GM13976 (cell line): Measurements from ENCODE around the gene BCOR.

Source experiments
- DNase-seq: peaks from one replicate; pipeline ENCODE4 v3.0.0; 2012; ENCODE audit warnings: low spot score
- CTCF ChIP-seq: IDR thresholded peaks from 2 replicates; pipeline ENCODE4 v1.5.1; 2012; ENCODE audit warnings: borderline replicate concordance, mild to moderate bottlenecking; ENCODE audit not compliant: insufficient read depth; ENCODE audit errors: extremely low read depth, missing control alignments, control extremely low read depth
- in situ Hi-C: fragments of 300-500 bp; cut with MboI; formaldehyde crosslinking; loops from one replicate; pipeline ENCODE4 v1.12.0; 2022; ENCODE audit warnings: low sequenced_read_pairs, mixed read lengths, inconsistent platforms; ENCODE audit not compliant: unreplicated experiment

BCOR gene

GRCh38 chrX:40058719-40059118 lies 39.0 kb downstream of the BCOR start:
- TF ChIP-seq CTCF, result no peak
- in situ Hi-C loops, result no loop called here
- no peak for DNase-seq

- in situ Hi-C loops, result no loop called here
- no peak for TF ChIP-seq CTCF
- DNase-seq, result no peak
Measured at GRCh38 chrX:40057405-40057804, 40.4 kb downstream of the BCOR start.

GRCh38 chrX:40056420-40056819 lies 41.3 kb downstream of the BCOR start:
- no peak for DNase-seq
- TF ChIP-seq CTCF, result no peak
- in situ Hi-C loops, result no loop called here

- DNase-seq, result no peak
- TF ChIP-seq CTCF, result no peak
- in situ Hi-C loops, result no loop called here
Measured at GRCh38 chrX:40055495-40055894, 42.3 kb downstream of the BCOR start.

GRCh38 chrX:40054793-40055192 lies 43.0 kb downstream of the BCOR start:
- in situ Hi-C loops, result no loop called here
- DNase-seq, result no peak
- no peak for TF ChIP-seq CTCF

DNA sequence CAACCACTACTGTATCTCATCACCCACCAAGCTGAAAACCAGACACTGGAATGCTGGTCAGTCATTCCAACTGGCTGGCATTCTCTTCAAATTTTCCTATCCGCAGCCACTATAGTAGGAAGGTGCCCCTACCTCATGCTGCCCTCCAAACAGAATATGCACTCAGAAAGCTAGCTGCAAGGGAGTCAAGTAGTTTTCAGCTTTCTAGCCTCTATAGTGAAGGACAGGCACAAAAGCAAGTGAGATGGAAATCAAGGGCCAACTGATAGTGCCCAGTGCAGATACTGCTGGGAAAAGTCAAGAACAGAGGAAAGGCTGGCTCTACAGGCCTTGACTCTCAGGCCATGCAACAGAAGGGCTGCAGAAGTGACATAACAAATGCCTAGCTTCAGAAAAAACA lies 47.2 kb downstream of the BCOR start:
- no peak for TF ChIP-seq CTCF
- in situ Hi-C loops, result no loop called here
- DNase-seq, result no peak

DNA sequence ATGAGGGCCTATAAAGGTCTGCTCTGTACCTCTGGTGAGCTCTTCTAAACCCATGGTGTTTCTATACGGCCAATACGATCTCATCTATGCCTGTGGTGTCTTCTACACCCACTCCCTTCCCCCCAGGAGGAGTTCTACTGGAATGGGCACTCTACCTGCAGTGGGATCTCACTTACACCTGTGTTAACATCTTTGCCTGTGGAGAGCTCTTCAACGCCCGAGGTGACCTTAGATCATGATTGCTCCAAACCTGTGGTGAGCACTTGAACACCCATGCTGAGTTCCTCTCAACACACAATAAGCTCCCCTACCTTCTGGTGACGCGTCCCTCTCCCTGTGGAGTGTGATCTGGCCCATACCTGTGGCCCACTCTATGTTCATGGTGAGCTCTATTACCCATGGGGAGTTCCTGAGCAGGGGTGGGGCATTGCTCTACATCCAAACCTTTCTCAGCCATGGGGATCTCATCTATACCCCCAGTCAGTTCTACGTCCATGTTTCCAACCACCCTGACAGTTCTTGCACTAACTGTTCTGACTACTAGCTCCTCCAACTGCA lies 48.6 kb downstream of the BCOR start:
- DNase-seq, result no peak
- in situ Hi-C loops, result no loop called here

More for the DNA sequence above, 48.6 kb downstream of the BCOR start:
- TF ChIP-seq CTCF, result no peak
